Measurements from ENCODE around the gene VAV3. TPM values are rescaled to one million over a fixed set of nuclear protein-coding genes. Genes with fewer than 3 reads are reported as not detected.

Gene VAV3
- total RNA-seq, 2 experiments from 2014 or later: 5.3 to 6.2 TPM

DNA sequence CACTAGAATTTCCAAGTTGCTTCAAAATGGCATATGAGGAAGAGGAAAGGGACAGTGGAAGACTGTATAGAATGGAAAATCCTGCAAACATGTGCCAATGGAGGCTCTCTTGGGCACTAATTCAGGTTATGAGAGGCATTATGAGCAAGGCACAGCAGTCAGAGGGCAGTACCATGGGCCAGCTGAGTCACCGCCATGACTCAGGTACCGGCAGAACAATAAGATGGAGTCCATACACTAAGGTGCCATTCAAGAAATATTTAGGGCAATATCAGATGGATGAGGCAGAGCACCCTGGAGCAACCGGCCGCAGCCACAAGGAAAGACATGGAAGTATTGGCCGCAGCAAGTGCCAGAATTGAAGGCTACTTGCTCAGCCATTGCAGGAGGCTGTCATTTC lies 25.6 kb upstream of the VAV3 start:
- intact Hi-C loops (cut with micrococcal nuclease): no loop called here
- Mint-ChIP-seq H3K27ac (no peak overlapping the region), H3K4me1 (ENCODE audit: low read depth) (no peaks in the 10 kb centered on the region), H3K27me3 (no peaks in the 10 kb centered on the region), H3K9me3 (no peaks in the 10 kb centered on the region), H3K36me3 (ENCODE audit: low read depth) (no peaks in the 10 kb centered on the region), H3K4me3 (no peak overlapping the region)
- no peak for ATAC-seq
- peak; percentile 12 for DNase-seq
- POLR2A ChIA-PET: no interaction called here
- TF ChIP-seq, protein P1, sequence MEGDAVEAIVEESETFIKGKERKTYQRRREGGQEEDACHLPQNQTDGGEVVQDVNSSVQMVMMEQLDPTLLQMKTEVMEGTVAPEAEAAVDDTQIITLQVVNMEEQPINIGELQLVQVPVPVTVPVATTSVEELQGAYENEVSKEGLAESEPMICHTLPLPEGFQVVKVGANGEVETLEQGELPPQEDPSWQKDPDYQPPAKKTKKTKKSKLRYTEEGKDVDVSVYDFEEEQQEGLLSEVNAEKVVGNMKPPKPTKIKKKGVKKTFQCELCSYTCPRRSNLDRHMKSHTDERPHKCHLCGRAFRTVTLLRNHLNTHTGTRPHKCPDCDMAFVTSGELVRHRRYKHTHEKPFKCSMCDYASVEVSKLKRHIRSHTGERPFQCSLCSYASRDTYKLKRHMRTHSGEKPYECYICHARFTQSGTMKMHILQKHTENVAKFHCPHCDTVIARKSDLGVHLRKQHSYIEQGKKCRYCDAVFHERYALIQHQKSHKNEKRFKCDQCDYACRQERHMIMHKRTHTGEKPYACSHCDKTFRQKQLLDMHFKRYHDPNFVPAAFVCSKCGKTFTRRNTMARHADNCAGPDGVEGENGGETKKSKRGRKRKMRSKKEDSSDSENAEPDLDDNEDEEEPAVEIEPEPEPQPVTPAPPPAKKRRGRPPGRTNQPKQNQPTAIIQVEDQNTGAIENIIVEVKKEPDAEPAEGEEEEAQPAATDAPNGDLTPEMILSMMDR (IDR thresholded peaks at IDR 0.05): no peak
- CTCF ChIA-PET: interaction anchor here (1.2 kb wide), 1 partner anchor 135 kb away, joined by 5 read pairs; no protein-coding TSS in a partner anchor

DNA sequence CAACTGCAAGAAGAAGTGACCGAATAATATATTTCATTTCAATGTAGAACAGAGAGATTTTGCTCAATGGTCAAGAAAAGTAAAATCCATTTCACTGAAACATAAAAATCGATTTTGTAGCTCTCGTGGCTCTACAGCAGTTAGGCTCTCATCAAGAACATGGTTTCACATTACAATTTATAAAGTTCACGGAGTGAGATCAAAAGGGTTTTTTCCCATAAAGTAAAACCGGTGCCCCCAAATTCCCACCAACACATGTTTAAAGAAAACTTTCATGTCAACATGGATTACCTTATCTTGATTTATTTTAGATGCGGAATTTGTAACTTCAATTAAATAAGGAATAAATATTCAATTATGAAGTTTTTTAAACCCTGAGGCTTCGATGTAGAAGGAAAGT lies 16.3 kb upstream of the VAV3 start:
- ChIA-PET POLR2A (no interaction called here), CTCF (no interaction called here)
- Mint-ChIP-seq H3K27ac (no peak overlapping the region), H3K4me1 (ENCODE audit: low read depth) (peaks cover 16% of the 10 kb centered on the region), H3K36me3 (ENCODE audit: low read depth) (no peaks in the 10 kb centered on the region), H3K27me3 (no peaks in the 10 kb centered on the region), H3K9me3 (no peaks in the 10 kb centered on the region), H3K4me3 (no peak overlapping the region)
- TF ChIP-seq, protein P1 (IDR thresholded peaks at IDR 0.05): no peak
- no peak for DNase-seq
- intact Hi-C loops (cut with micrococcal nuclease): no loop called here
- ATAC-seq: no peak

DNA sequence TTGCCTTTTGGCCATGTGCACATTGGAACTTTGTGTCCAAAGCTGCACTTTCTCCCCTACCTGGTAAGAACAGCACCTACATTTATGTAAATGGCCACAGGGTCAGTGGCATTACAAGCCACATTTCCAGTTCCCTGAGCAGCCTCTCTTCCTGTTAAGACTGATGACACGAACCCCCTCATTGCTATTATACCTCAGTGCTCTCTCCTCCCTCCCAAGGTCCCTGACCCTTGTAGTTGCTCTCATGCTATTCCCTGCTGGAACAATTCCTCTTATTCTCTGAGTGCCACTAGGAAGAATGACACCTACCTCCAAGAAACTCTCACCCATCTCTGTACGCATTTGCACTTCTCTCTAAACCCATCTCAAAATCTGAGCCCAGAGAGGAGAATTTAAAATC lies 14.9 kb upstream of the VAV3 start:
- Mint-ChIP-seq H3K9me3 (no peaks in the 10 kb centered on the region), H3K27ac (no peak overlapping the region), H3K4me3 (no peak overlapping the region), H3K36me3 (ENCODE audit: low read depth) (no peaks in the 10 kb centered on the region), H3K4me1 (ENCODE audit: low read depth) (peaks cover 16% of the 10 kb centered on the region), H3K27me3 (no peaks in the 10 kb centered on the region)
- TF ChIP-seq, protein P1 (IDR thresholded peaks at IDR 0.05): no peak
- ATAC-seq: no peak
- ChIA-PET POLR2A (no interaction called here), CTCF (no interaction called here)
- DNase-seq: no peak
- intact Hi-C loops (cut with micrococcal nuclease): no loop called here

DNA sequence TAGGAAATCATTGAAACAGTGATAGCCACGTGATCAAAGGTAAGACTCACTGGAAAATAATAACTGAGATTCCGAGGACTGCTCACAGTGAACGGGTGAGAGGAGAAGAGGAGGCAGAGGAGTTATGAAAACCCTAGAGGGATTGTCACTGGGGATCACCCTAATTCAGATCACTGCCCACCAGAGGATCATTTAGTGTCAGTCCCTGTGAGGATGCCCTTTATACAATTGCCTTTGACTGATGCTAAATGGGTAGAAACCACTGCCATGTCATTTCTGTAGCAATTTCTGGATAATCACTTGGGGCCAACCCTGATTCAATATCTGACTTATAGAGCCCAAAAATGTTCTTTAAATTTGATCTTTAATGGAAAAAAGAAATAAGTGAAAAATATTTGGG lies 14.1 kb upstream of the VAV3 start:
- Mint-ChIP-seq H3K9me3 (no peaks in the 10 kb centered on the region), H3K27me3 (no peaks in the 10 kb centered on the region), H3K4me3 (no peak overlapping the region), H3K27ac (no peak overlapping the region), H3K4me1 (ENCODE audit: low read depth) (peaks cover 16% of the 10 kb centered on the region), H3K36me3 (ENCODE audit: low read depth) (no peaks in the 10 kb centered on the region)
- ATAC-seq (peak; percentile 30), DNase-seq (no peak)
- ChIA-PET CTCF (interaction anchor here (0.7 kb wide), 1 partner anchor 47 kb away, joined by 4 read pairs; no protein-coding TSS in a partner anchor), POLR2A (no interaction called here)
- intact Hi-C loops (cut with micrococcal nuclease): no loop called here
- TF ChIP-seq, protein P1 (IDR thresholded peaks at IDR 0.05): no peak

DNA sequence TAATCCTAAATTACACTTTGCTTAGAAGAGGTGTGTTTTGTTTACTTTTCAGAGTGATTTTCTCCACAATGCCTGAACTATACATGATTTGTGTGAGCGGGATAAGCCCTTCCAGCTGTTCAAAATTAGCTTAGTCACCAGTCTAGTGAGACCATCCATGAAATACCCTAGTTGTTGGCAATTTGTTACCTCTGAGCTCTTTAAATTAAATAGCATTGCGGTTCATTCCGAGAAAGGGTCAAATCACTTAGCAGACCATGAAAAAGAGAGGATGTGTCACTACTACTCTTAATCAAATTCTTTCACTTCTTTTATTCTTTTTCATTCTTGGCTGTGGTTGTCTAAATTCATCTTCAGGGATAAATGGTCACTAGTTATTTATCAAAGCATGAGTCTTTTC lies 11.9 kb upstream of the VAV3 start:
- ChIA-PET POLR2A (no interaction called here), CTCF (interaction anchor here (1.4 to 2.7 kb wide), 5 partner anchors 9 to 194 kb away, joined by 3 to 7 read pairs (median 6); no protein-coding TSS in a partner anchor)
- H3K9me3 Mint-ChIP-seq: no peaks in the 10 kb centered on the region
- no peaks in the 10 kb centered on the region for H3K27me3 Mint-ChIP-seq
- no peak for ATAC-seq
- peaks cover 16% of the 10 kb centered on the region for H3K4me1 Mint-ChIP-seq (ENCODE audit: low read depth)
- no peaks in the 10 kb centered on the region for H3K36me3 Mint-ChIP-seq (ENCODE audit: low read depth)
- TF ChIP-seq, protein P1 (IDR thresholded peaks at IDR 0.05): no peak
- no peak for DNase-seq
- intact Hi-C loops (cut with micrococcal nuclease): no loop called here
- no peak overlapping the region for H3K4me3 Mint-ChIP-seq
- no peak overlapping the region for H3K27ac Mint-ChIP-seq
